NCI-H460 (cell line): ENCODE measurements around the gene ANKLE1. TPM values are rescaled to one million over a fixed set of nuclear protein-coding genes. Genes with fewer than 3 reads are reported as not detected.
"Not testable (repeated sequence)": the region's sequence is repeated elsewhere in the genome, so short reads cannot be mapped to it uniquely, and the experiment has no call there.

Experiments
- DNase-seq: peaks from one replicate; pipeline ENCODE4 v3.0.0-alpha.2; 2016; ENCODE audit warnings: low read depth; ENCODE audit errors: extremely low read depth
- total RNA-seq: library from RNA; depleted of rRNA; stranded (reverse); fragments of >200 nt; shearing (Covaris generic); gene quantifications from 2 replicates; pipeline ENCODE4 v1.2.3, GENCODE V29; 2014

ANKLE1 gene
- total RNA-seq, 1 experiment from 2014 or later: 1.2 TPM

GRCh38 chr19:17279436-17279835 is 2.3 kb upstream of the ANKLE1 start:
- DNase-seq: no peak

DNA sequence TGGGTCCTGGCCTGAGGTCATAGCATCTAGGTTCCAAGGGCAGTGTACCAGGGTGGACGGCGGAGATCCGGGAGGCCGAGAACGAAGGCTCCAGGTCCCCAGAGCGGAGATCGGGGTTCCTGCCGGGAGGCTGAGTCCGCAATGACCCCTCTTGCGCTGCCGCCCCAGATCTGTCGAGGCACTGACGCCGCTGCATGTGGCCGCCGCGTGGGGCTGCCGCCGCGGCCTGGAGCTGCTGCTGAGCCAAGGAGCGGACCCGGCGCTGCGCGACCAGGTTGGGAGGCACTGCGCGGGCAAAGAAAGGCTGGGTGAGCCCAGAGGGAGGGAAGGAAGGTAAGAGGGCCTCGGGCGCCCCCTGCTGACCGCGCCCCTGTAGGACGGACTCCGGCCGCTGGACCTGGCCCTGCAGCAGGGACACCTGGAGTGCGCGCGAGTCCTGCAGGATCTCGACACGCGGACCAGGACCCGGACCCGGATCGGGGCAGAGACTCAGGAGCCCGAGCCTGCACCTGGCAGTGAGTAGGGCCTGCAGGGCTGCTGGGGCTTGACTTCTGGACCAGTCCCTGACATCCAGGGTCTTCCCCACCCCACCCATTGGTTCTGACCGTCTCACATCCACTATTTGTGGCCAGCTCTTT is 906 bp downstream of the ANKLE1 start:
- peak; percentile 68 for DNase-seq

DNA sequence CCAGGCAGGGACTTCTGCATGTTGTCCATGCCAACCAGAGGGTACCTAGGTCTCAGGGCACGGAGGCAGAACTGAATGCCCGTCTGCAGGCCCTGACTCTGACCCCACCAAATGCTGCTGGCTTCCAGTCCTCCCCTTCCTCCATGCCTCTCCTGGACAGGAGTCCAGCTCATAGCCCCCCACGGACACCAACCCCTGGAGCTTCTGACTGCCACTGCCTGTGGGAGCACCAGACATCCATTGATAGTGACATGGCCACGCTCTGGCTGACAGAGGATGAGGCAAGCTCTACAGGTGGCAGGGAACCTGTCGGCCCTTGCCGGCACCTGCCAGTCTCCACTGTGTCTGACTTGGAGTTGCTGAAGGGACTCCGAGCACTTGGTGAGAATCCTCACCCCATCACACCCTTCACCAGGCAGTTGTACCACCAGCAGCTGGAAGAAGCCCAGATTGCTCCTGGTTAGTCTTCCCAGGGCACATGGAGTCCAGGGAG is 1.8 kb downstream of the ANKLE1 start:
- DNase-seq: no peak

GRCh38 chr19:17285415-17286135 is 3.9 kb downstream of the ANKLE1 start:
- no peak for DNase-seq

DNA sequence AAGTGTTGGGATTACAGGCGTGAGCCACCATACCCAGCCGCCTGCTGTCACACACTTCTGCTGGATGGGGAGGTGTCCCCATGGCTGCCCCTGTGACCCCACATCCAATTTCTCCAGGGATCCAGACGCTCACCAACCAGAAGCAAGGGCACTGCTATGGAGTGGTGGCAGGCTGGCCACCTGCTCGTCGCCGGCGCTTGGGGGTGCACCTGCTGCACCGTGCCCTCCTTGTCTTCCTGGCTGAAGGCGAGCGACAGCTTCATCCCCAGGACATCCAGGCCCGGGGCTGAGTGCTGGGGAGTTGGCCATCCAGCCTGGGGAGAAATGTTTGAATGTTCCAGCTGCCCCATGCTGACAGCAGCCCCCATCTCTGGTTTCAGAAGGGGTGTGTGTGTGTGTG is 4.6 kb downstream of the ANKLE1 start:
- no peak for DNase-seq

DNA sequence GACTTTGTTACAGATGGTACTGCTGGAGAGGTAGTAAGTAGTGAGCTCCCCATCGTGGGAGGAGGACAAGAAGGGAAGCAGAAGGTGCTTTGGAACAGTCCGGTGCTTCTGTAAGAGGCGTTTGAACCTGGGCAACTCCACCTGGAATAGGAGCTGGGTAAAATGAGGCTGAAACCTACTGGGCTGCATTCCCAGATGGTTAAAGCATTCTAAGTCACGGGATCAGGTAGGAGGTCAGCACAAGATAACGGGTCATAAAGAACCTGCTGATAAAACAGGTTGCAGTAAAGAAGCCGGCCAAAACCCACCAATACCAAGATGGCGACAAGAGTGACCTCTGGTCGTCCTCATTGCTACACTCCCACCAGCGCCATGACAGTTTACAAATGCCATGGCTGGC is 5.1 kb downstream of the ANKLE1 start:
- DNase-seq: no peak

DNA sequence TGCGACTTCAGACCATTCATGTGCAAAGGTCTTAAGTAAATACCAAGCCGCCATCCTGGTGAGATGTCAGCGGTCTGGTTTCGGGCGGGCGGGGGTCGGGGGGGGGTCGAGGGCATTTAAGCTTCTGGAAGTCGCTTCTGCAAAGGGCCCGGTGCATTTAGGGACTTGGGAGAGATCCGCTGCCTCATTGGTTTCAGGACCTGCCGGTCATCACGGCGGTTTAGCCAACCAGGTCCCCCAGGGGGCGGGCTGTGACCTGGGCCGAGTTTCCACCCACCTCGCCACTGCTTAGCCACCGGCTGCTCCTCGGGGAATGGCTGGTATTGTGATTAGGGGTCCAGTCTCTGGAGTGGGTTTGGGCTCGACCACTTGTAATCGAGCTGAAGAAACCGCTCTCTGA is 7.8 kb downstream of the ANKLE1 start:
- peak; percentile 36 for DNase-seq

DNA sequence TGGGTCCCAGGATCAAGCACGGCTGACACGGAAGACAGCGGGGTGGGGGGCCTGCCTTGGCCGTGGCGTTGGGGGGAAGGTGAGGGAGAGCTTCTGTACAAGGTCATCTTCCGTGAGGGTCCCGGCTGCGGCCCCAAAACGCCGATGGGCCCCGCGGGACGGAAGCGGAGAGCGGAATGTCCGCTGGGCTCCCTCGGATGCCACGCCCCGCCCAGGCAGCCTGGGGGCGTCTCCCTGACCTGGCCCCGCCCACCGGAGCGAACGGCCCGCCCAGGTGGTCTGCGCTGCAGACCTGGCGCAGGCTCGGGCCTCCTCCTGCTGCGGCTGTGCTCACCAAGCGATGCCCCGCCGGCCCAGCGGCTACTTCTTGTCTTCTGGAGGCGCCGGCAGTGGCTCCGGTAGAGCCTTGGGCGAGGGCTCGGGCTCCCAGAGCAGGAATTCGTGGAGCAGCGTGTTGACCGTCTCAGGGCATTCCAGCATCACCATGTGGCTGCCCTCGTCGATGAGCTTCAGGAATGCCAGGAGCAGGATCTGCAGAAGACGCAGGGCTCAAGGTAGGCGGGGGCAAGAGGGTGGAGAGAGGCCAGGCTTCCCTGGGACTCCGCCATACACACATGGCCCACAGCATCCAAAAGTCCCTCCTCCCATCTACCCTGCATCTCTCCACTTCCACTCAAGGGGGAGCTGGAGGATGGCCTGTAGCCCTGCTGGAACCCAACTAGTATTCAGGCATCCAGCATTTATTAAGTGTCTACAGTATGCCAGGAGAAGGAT is 10.8 kb downstream of the ANKLE1 start:
- DNase-seq: peak; percentile 86

GRCh38 chr19:17293605-17294004 is 11.9 kb downstream of the ANKLE1 start:
- DNase-seq: no peak

DNA sequence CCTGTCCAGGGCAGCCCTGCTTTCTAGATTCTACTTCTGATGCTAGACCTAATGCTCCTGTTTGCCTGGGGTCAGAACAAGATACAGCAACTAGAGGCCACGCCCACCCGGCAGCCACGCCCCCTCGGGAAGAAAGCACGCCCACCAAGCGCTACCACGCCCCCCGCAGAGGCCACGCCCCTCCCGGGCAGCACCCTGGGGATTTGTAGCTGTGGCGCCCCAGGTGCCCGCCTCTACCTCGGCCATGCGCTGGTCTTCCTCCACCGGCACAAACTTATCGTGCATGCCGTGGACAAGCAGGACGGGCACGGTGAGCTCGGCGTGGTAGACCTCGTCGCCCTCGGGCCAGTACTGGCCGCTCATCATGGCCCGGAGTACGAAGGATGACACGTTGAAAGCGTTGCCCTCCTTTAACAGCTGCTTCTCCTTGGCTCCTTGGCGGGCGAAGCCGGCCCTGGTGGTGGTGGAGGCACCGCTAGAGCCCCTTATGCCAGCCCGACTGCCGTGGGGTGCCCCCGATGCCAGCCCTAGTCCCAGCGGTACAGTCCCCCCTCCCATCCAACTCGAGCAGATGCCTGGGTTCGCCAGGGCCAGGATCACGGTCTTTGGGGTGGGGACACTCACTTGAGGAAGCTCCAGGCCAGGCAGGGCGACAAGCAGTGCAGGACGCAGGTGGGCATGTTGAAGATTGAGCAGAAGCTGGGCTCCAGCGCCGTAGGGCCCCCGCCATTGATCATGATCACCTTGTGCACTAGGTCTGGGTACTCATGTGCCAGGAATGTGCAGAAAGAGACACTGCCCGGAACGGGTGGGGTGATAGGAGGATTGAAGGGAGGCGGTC is 12.6 kb downstream of the ANKLE1 start:
- peak; percentile 37 for DNase-seq

GRCh38 chr19:17295551-17295950 is 13.8 kb downstream of the ANKLE1 start:
- DNase-seq: not testable (repeated sequence)

GRCh38 chr19:17296273-17296672 is 14.6 kb downstream of the ANKLE1 start:
- no peak for DNase-seq

DNA sequence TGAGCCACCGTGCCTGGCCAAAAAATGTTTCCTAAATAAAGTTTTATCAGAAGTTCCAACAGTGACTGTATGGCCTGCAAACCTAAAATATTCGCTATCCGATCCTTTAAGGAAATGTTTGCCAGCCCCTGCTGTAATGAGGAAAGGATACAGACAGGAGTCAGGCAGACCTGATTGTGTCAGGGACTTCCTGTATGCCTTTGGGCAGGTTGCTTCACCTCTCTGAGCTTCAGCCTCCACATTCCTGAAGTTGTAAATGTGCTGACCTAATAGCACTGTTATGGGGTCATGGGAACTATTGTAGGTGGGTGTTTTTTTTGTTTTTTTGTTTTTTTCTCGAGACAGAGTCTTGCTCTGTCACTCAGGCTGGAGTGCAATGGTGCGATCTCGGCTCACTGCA is 15.3 kb downstream of the ANKLE1 start:
- no peak for DNase-seq

DNA sequence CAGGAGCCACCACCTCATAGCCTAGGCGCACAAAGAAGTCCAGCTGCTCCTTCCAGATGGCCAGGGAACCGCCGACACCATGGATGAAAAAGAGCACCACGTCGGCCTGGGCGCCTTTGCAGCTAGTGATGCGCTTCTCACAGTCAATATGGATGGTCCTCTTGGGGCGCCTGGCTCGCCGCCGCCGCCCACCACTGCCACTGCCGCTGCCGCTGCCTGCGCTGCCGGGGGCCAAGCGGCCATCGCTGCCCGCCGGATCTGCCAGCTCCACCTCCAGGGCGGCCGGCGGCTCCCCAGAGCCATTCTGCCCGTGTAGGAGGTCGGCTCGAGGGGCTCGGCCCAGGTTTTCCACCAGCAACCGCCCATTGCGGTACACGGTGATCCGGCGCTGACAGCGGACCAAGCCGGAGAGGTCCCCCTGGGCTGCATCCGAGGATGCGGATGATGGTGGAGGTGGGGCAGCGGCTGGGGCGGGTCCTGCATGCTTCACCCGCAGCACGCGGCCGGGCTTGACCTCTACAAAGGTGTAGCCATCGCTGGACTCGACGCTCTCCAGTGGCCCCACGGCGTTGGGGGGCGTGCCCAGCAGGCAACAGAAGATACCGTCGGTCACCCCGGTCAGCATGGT is 19.4 kb downstream of the ANKLE1 start:
- DNase-seq: no peak

GRCh38 chr19:17302391-17303166 is 20.9 kb downstream of the ANKLE1 start:
- no peak for DNase-seq

DNA sequence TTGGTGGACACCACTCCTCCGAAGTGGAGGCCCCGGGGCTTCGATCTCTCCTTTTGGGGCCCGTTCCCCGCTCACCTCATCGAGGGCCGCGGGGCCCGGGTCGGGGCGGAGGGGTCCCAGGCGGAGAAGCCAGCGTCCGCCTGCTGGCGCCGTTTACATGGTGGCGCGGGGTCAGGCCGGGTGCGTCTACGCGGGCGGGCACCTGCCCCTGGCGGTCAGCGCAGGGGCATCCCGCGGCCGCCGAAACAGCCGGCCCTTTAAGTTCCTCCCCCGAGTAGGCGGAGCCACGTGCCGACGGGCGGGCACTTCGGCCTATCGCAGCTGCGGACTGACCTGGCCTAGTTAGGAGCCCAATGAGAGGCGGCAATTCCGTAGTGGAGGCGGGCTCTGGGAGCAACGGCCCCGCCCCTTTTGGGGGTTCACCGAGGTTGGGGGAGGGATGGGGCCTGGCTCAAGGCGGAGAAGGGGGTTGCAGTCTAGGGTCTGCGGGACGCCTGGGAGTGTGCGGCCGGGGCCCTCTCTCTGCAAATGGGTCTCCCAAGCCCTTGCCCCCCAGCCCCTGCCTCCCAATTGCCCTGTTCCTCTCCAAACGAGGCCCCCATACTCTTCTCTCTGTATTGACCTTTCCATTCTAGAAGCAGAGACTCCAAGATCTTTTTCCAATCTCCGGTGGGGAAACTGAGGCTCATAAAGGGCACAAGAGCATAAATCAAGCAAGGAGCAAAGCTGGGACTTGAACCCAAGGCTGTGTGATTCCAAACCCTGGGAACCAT is 21.7 kb downstream of the ANKLE1 start, which contains the start of gene ABHD8:
Gene ABHD8, minus strand, starts transcription at position 259 of the 773 bp plus-strand sequence. CDS start 1,809 bp downstream, outside the sequence.
- peak; percentile 86 for DNase-seq

GRCh38 chr19:17303940-17304267 is 22.2 kb downstream of the ANKLE1 start:
- no peak for DNase-seq

GRCh38 chr19:17304386-17305215 is 22.9 kb downstream of the ANKLE1 start:
- no peak for DNase-seq
